GM12878 (cell line): ENCODE measurements around the gene CNIH1. TPM values are rescaled to one million over a fixed set of nuclear protein-coding genes. Genes with fewer than 3 reads are reported as not detected.
A peak's percentile ranks its signal among the peaks of the same experiment; 100 is the strongest.

Experiments
- BCL11A ChIP-seq: IDR thresholded peaks from 2 replicates; pipeline ENCODE4 v1.6.1; 2011; ENCODE audit warnings: low read depth, low read length
- BHLHE40 ChIP-seq, 2 experiments: fragments of 450-650 bp in 1 of 2; IDR thresholded peaks; 2 replicates each; pipeline ENCODE4 v1.6.1; 2011 to 2017; ENCODE audit warnings: low read depth in 2 of 2, borderline replicate concordance in 1 of 2, improper control_type of control experiment in 1 of 2, low read length in 1 of 2, mild to moderate bottlenecking in 1 of 2
- GABPA ChIP-seq: IDR thresholded peaks from 2 replicates; pipeline ENCODE4 v1.6.1; 2014; ENCODE audit warnings: antibody characterized with exemption, low read depth, mild to moderate bottlenecking, inconsistent platforms
- GATAD2B ChIP-seq: fragments of 450-650 bp; conservative IDR thresholded peaks from 2 replicates; pipeline ENCODE4 v1.6.1; 2017; ENCODE audit warnings: low read depth, mild to moderate bottlenecking, moderate library complexity
- KAT2A ChIP-seq: conservative IDR thresholded peaks from 2 replicates; pipeline ENCODE4 v1.6.1; 2011; ENCODE audit warnings: low read depth, low read length; ENCODE audit not compliant: control insufficient read depth
- LARP7 ChIP-seq: fragments of 450-650 bp; IDR thresholded peaks from 2 replicates; pipeline ENCODE4 v1.6.1; 2017; ENCODE audit warnings: mild to moderate bottlenecking
- MYB ChIP-seq: fragments of 150-350 bp; IDR thresholded peaks from 2 replicates; pipeline ENCODE4 v1.6.1; 2014; ENCODE audit warnings: mild to moderate bottlenecking, low read depth, low read length, borderline replicate concordance
- NBN ChIP-seq: fragments of 450-650 bp; IDR thresholded peaks from 2 replicates; pipeline ENCODE4 v1.6.1; 2016
- NFXL1 ChIP-seq: fragments of 450-650 bp; IDR thresholded peaks from 2 replicates; pipeline ENCODE4 v1.6.1; 2017; ENCODE audit warnings: antibody characterized with exemption, mild to moderate bottlenecking, borderline replicate concordance
- POLR2AphosphoS5 ChIP-seq: IDR thresholded peaks from 2 replicates; pipeline ENCODE4 v1.6.1; 2011; ENCODE audit warnings: mild to moderate bottlenecking, low read length, inconsistent platforms
- RB1 ChIP-seq: fragments of 450-650 bp; formaldehyde crosslinking; IDR thresholded peaks from 2 replicates; pipeline ENCODE4 v1.6.1; 2017; ENCODE audit warnings: mild to moderate bottlenecking, borderline replicate concordance
- RBBP5 ChIP-seq: fragments of 200-600 bp; sonication (generic); conservative IDR thresholded peaks from 2 replicates; pipeline ENCODE4 v1.6.1; 2016
- RFX5 ChIP-seq: IDR thresholded peaks from 2 replicates; pipeline ENCODE4 v1.6.1; 2011; ENCODE audit warnings: low read depth, low read length, improper control_type of control experiment
- RUNX3 ChIP-seq: IDR thresholded peaks from 2 replicates; pipeline ENCODE4 v1.6.1; 2012; ENCODE audit warnings: low read length, inconsistent platforms
- SPI1 ChIP-seq: IDR thresholded peaks from 2 replicates; pipeline ENCODE4 v1.6.1; 2011; ENCODE audit warnings: low read depth, mild to moderate bottlenecking, low read length, moderate library complexity, borderline replicate concordance; ENCODE audit not compliant: insufficient read depth
- SRF ChIP-seq, 2 experiments: IDR thresholded peaks; 2 replicates each; pipeline ENCODE4 v1.6.1; 2011; ENCODE audit warnings: low read depth in 2 of 2, low read length in 2 of 2, mild to moderate bottlenecking in 1 of 2, moderate library complexity in 1 of 2
- ZNF207 ChIP-seq: fragments of 450-650 bp; IDR thresholded peaks from 2 replicates; pipeline ENCODE4 v1.6.1; 2014; ENCODE audit warnings: antibody characterized with exemption, mild to moderate bottlenecking, borderline replicate concordance
- ZNF274 ChIP-seq: IDR thresholded peaks from one replicate; pipeline ENCODE4 v1.8.0; 2011; ENCODE audit not compliant: insufficient read length, insufficient read depth
- ZNF622 ChIP-seq: fragments of 450-650 bp; IDR thresholded peaks from 2 replicates; pipeline ENCODE4 v1.6.1; 2017; ENCODE audit warnings: mild to moderate bottlenecking, inconsistent platforms
- polyA plus RNA-seq, 11 experiments: library from polyadenylated mRNA; depleted of rRNA in 4 of 11; unstranded in 6 of 11; stranded (reverse) in 5 of 11; fragments of >200 nt; fragmentation: Nextera tagmentation in 4 of 11; fragmentation: Illumina TruSeq in 1 of 11; extraction: Ambion mirVana in 4 of 11; extraction: Trizol in 1 of 11; gene quantifications; 1 replicate in 1 of 11; 2 replicates in 10 of 11; pipeline versions ENCODE4 v1.2.1 to v1.2.3, GENCODE V29; 2011 to 2016; ENCODE audit warnings: inconsistent platforms in 2 of 11, missing spikeins in 2 of 11, low read depth in 1 of 11
- total RNA-seq, 4 experiments: library from RNA; depleted of rRNA in 3 of 4; stranded (reverse); fragments of >200 nt in 3 of 4; fragmentation: Illumina TruSeq in 1 of 4; extraction: Trizol in 1 of 4; gene quantifications; 2 replicates each; pipeline versions ENCODE4 v1.2.1 to v1.2.3, GENCODE V29; 2013 to 2021
- TF ChIP-seq, protein P1 (sequence below): IDR thresholded peaks from 2 replicates; pipeline ENCODE4 v1.6.1; 2012; ENCODE audit warnings: improper control_type of control experiment, low read depth, low read length; ENCODE audit not compliant: insufficient replicate concordance
- TF ChIP-seq, protein P2 (sequence below): fragments of 450-650 bp; IDR thresholded peaks from 2 replicates; pipeline ENCODE4 v1.6.1; 2017; ENCODE audit warnings: mild to moderate bottlenecking, moderate library complexity

Gene CNIH1
- total and polyA plus RNA-seq, 10 of the 15 experiments (the other 5 are each of a cell fraction or from before 2014, with no cell fraction given): 48.9 to 274 (median 110) TPM

DNA sequence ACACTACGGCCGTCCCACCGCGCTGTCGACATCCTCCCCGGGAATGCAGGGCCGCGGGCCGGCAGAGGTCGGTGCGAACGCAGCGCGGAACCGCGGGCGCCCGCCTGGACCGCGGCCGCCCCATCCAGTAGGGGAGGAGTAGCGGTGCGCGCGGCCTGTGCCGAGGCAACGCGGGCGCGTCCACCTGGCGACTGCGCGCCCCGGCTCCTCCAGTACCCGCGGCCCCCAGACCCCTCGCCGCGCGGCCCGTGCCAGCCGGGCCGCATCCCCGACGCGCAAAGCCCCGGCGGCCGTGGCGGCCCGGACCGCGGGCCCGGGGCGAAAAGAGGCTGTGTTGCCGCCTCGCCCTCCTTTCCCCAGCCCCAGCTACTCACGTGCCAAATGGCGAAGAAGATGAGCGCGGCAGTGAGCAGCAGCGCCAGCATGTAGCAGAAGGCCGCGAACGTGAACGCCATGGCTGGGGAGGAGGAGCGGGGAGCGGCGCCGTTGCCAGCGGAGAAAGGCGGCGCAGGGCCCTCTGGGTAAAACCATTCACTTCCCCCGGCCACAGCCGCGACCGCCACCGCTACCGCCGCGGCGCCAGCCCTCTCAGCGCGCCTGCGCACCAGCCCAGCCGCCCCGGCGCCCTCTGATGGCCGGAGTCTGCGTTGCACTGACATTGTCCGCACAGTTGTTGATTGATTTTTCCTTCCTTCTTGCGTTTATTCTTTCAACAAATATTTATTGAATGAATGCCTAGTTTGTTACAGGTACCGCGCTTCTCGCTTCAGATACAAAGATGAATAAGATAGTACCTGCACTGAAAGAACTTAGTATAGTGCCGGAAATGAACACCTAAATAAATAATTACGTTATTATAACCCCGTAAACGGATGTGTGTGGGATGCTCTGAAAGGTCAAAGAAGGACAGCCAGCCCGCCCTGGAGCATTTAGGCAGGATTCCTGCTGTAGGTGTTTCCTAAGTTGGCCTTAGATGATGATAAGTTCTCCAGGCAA, at the start of gene CNIH1 (continued):
- TF ChIP-seq, protein P1, sequence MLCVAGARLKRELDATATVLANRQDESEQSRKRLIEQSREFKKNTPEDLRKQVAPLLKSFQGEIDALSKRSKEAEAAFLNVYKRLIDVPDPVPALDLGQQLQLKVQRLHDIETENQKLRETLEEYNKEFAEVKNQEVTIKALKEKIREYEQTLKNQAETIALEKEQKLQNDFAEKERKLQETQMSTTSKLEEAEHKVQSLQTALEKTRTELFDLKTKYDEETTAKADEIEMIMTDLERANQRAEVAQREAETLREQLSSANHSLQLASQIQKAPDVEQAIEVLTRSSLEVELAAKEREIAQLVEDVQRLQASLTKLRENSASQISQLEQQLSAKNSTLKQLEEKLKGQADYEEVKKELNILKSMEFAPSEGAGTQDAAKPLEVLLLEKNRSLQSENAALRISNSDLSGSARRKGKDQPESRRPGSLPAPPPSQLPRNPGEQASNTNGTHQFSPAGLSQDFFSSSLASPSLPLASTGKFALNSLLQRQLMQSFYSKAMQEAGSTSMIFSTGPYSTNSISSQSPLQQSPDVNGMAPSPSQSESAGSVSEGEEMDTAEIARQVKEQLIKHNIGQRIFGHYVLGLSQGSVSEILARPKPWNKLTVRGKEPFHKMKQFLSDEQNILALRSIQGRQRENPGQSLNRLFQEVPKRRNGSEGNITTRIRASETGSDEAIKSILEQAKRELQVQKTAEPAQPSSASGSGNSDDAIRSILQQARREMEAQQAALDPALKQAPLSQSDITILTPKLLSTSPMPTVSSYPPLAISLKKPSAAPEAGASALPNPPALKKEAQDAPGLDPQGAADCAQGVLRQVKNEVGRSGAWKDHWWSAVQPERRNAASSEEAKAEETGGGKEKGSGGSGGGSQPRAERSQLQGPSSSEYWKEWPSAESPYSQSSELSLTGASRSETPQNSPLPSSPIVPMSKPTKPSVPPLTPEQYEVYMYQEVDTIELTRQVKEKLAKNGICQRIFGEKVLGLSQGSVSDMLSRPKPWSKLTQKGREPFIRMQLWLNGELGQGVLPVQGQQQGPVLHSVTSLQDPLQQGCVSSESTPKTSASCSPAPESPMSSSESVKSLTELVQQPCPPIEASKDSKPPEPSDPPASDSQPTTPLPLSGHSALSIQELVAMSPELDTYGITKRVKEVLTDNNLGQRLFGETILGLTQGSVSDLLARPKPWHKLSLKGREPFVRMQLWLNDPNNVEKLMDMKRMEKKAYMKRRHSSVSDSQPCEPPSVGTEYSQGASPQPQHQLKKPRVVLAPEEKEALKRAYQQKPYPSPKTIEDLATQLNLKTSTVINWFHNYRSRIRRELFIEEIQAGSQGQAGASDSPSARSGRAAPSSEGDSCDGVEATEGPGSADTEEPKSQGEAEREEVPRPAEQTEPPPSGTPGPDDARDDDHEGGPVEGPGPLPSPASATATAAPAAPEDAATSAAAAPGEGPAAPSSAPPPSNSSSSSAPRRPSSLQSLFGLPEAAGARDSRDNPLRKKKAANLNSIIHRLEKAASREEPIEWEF: peak; percentile 34
- TF ChIP-seq ZNF274 (no peak), KAT2A (no peak), BCL11A (no peak), ZNF622 (no peak), BHLHE40 (IDR thresholded peaks at IDR 0.05; ENCODE audit: borderline replicate concordance in 1 of 2, low read depth in 2 of 2, low read length in 1 of 2) (peak; percentile 90 to 97), SPI1 (peak; percentile 56), RUNX3 (peak; percentile 75), POLR2AphosphoS5 (peak; percentile 65), SRF (IDR thresholded peaks at IDR 0.05; ENCODE audit: low read depth in 2 of 2, low read length in 2 of 2) (no peak), RB1 (peak; percentile 90; the same call in 1 of the 2 replicates), GATAD2B (no peak; the same call in none of the 2 replicates), LARP7 (peak; percentile 98), GABPA (no peak), RFX5 (peak; percentile 55; the same call in 1 of the 2 replicates), RBBP5 (0 out of 2 replicates have a peak, but pooled peaks have one; percentile 76), NBN (no peak), NFXL1 (no peak), ZNF207 (peak; percentile 24; the same call in 1 of the 2 replicates), MYB (no peak)
- TF ChIP-seq, protein P2, sequence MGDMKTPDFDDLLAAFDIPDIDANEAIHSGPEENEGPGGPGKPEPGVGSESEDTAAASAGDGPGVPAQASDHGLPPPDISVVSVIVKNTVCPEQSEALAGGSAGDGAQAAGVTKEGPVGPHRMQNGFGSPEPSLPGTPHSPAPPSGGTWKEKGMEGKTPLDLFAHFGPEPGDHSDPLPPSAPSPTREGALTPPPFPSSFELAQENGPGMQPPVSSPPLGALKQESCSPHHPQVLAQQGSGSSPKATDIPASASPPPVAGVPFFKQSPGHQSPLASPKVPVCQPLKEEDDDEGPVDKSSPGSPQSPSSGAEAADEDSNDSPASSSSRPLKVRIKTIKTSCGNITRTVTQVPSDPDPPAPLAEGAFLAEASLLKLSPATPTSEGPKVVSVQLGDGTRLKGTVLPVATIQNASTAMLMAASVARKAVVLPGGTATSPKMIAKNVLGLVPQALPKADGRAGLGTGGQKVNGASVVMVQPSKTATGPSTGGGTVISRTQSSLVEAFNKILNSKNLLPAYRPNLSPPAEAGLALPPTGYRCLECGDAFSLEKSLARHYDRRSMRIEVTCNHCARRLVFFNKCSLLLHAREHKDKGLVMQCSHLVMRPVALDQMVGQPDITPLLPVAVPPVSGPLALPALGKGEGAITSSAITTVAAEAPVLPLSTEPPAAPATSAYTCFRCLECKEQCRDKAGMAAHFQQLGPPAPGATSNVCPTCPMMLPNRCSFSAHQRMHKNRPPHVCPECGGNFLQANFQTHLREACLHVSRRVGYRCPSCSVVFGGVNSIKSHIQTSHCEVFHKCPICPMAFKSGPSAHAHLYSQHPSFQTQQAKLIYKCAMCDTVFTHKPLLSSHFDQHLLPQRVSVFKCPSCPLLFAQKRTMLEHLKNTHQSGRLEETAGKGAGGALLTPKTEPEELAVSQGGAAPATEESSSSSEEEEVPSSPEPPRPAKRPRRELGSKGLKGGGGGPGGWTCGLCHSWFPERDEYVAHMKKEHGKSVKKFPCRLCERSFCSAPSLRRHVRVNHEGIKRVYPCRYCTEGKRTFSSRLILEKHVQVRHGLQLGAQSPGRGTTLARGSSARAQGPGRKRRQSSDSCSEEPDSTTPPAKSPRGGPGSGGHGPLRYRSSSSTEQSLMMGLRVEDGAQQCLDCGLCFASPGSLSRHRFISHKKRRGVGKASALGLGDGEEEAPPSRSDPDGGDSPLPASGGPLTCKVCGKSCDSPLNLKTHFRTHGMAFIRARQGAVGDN: peak; percentile 90
